H1 (cell line): ENCODE measurements around the gene CARD18. TPM values are rescaled to one million over a fixed set of nuclear protein-coding genes. Genes with fewer than 3 reads are reported as not detected.

Experiments used
- CTCF ChIA-PET: fragments of 300-600 bp; sonication (Branson Sonifier 250); formaldehyde crosslinking; loops from one replicate; lab custom pipeline; 2021; ENCODE audit not compliant: partially characterized antibody; lab: Charles Lee
- POLR2A ChIA-PET: fragments of 300-600 bp; sonication (Branson Sonifier 250); formaldehyde crosslinking; loops from one replicate; lab custom pipeline; 2021; ENCODE audit warnings: inconsistent platforms; ENCODE audit not compliant: partially characterized antibody; lab: Charles Lee
- DNase-seq, 2 experiments: peaks; one replicate each; pipeline versions ENCODE4 v3.0.0 to v3.0.0-alpha.2; 2010 to 2022; ENCODE audit warnings: low spot score in 2 of 2, low read depth in 1 of 2, mixed read lengths in 1 of 2
- FAIRE-seq: peaks from 2 replicates; lab custom pipeline; 2011; peaks lifted over from hg19 to GRCh38; lab: Jason Lieb, UNC
- H2AFZ ChIP-seq: 2 replicates; pipeline ENCODE4 v1.8.1; 2012; ENCODE audit warnings: low read length, inconsistent platforms
- H2AK5ac ChIP-seq: 2 replicates; pipeline ENCODE4 v1.6.1; 2013; ENCODE audit warnings: low read depth, low read length
- H2BK120ac ChIP-seq: replicated peaks from 2 replicates; pipeline ENCODE3; 2013; ENCODE audit warnings: low read depth, low read length, inconsistent platforms
- H2BK12ac ChIP-seq: 2 replicates; pipeline ENCODE4 v1.6.1; 2013; ENCODE audit warnings: low read depth, low read length
- H2BK15ac ChIP-seq: 2 replicates; pipeline ENCODE4 v1.6.1; 2013; ENCODE audit warnings: low read length
- H2BK20ac ChIP-seq: 2 replicates; pipeline ENCODE4 v1.6.1; 2013; ENCODE audit warnings: low read length
- H2BK5ac ChIP-seq: 2 replicates; pipeline ENCODE4 v1.6.1; 2013; ENCODE audit warnings: low read depth, low read length
- H3K14ac ChIP-seq: 2 replicates; pipeline ENCODE4 v1.6.1; 2013; ENCODE audit warnings: inconsistent platforms; ENCODE audit not compliant: insufficient read length
- H3K18ac ChIP-seq: 2 replicates; pipeline ENCODE4 v1.6.1; 2013; ENCODE audit warnings: low read length; ENCODE audit errors: extremely low read depth
- H3K23ac ChIP-seq: 2 replicates; pipeline ENCODE4 v1.6.1; 2013; ENCODE audit warnings: inconsistent platforms; ENCODE audit not compliant: insufficient read length
- H3K23me2 ChIP-seq: 2 replicates; pipeline ENCODE4 v1.6.1; 2013; ENCODE audit warnings: low read depth, low read length
- H3K27ac ChIP-seq: 2 replicates; pipeline ENCODE4 v1.6.1; 2011; ENCODE audit warnings: low read depth, low read length, inconsistent platforms
- H3K27me3 ChIP-seq, 4 experiments: replicated peaks in 1 of 4; 1 replicate in 1 of 4; 2 replicates in 3 of 4; pipeline versions ENCODE4 v1.6.1 to v1.8.1; 2011 to 2013; ENCODE audit warnings: low read length in 3 of 4, mild to moderate bottlenecking in 3 of 4, inconsistent platforms in 2 of 4, mixed read lengths in 2 of 4, moderate library complexity in 1 of 4; ENCODE audit not compliant: control insufficient read depth in 3 of 4, insufficient read depth in 3 of 4; ENCODE audit errors: extremely low read depth in 1 of 4
- H3K36me3 ChIP-seq, 4 experiments: 2 replicates each; pipeline versions ENCODE4 v1.6.1 to v1.8.1; 2011 to 2013; ENCODE audit warnings: mild to moderate bottlenecking in 4 of 4, low read length in 3 of 4, moderate library complexity in 2 of 4, control low read depth in 1 of 4, inconsistent platforms in 1 of 4; ENCODE audit not compliant: insufficient read depth in 4 of 4, control insufficient read depth in 2 of 4
- H3K4ac ChIP-seq: replicated peaks from 2 replicates; pipeline ENCODE3; 2013; ENCODE audit warnings: low read length, low read depth, mixed read lengths, inconsistent platforms; ENCODE audit not compliant: insufficient read length
- H3K4me1 ChIP-seq, 4 experiments: replicated peaks in 1 of 4; 1 replicate in 1 of 4; 2 replicates in 3 of 4; pipeline versions ENCODE4 v1.6.1 to v1.8.1; 2011 to 2013; ENCODE audit warnings: low read length in 3 of 4, inconsistent platforms in 2 of 4, mixed read lengths in 1 of 4; ENCODE audit not compliant: insufficient read depth in 4 of 4, control insufficient read depth in 3 of 4
- H3K4me2 ChIP-seq, 2 experiments: 2 replicates each; pipeline versions ENCODE4 v1.6.1 to v1.8.1; 2011 to 2013; ENCODE audit warnings: low read depth in 2 of 2, low read length in 2 of 2, control low read depth in 1 of 2, inconsistent platforms in 1 of 2, mild to moderate bottlenecking in 1 of 2; ENCODE audit not compliant: insufficient read depth in 1 of 2
- H3K4me3 ChIP-seq, 4 experiments: fragments of 200-600, 300-600 bp in 1 of 4; sonication (generic), shearing (Covaris generic), sonication (Bioruptor Twin) in 1 of 4; 2 replicates each; pipeline versions ENCODE4 v1.5.1 to v1.8.1; 2011 to 2016; ENCODE audit warnings: low read length in 4 of 4, low read depth in 3 of 4, control low read depth in 2 of 4, inconsistent platforms in 2 of 4, mild to moderate bottlenecking in 2 of 4, mixed read lengths in 1 of 4, moderate library complexity in 1 of 4; ENCODE audit not compliant: insufficient read depth in 2 of 4; ENCODE audit errors: extremely low read depth in 1 of 4
- H3K56ac ChIP-seq: replicated peaks from 2 replicates; pipeline ENCODE3; 2013; ENCODE audit warnings: low read depth, mild to moderate bottlenecking, mixed read lengths, low read length, inconsistent platforms; ENCODE audit not compliant: insufficient read length
- H3K79me1 ChIP-seq: 2 replicates; pipeline ENCODE4 v1.6.1; 2013; ENCODE audit warnings: low read depth, low read length, control low read depth
- H3K79me2 ChIP-seq, 2 experiments: 2 replicates each; pipeline versions ENCODE4 v1.6.1 to v1.8.1; 2012 to 2013; ENCODE audit warnings: low read length in 2 of 2, mild to moderate bottlenecking in 2 of 2, inconsistent platforms in 1 of 2; ENCODE audit not compliant: insufficient read depth in 2 of 2, control insufficient read depth in 1 of 2
- H3K9ac ChIP-seq, 4 experiments: replicated peaks in 1 of 4; 1 replicate in 1 of 4; 2 replicates in 3 of 4; pipeline versions ENCODE4 v1.6.1 to v1.8.1; 2011 to 2013; ENCODE audit warnings: low read depth in 3 of 4, low read length in 3 of 4, control low read depth in 2 of 4, mild to moderate bottlenecking in 2 of 4, moderate library complexity in 2 of 4, inconsistent platforms in 1 of 4; ENCODE audit errors: extremely low read depth in 1 of 4
- H3K9me3 ChIP-seq, 2 experiments: 2 replicates each; pipeline versions ENCODE4 v1.6.1 to v1.8.1; 2012 to 2013; ENCODE audit warnings: mild to moderate bottlenecking in 2 of 2, moderate library complexity in 2 of 2, control low read depth in 1 of 2, inconsistent platforms in 1 of 2, low read depth in 1 of 2, low read length in 1 of 2, mixed read lengths in 1 of 2; ENCODE audit not compliant: insufficient read depth in 2 of 2
- H4K20me1 ChIP-seq, 2 experiments: replicated peaks in 1 of 2; 2 replicates each; pipeline versions ENCODE3 to v1.8.1; 2011 to 2013; ENCODE audit warnings: inconsistent platforms in 2 of 2, low read length in 2 of 2, mild to moderate bottlenecking in 1 of 2; ENCODE audit not compliant: insufficient read depth in 2 of 2, control insufficient read depth in 1 of 2
- H4K5ac ChIP-seq: 2 replicates; pipeline ENCODE4 v1.6.1; 2013; ENCODE audit warnings: low read length, low read depth, mixed read lengths, inconsistent platforms; ENCODE audit not compliant: insufficient read length
- H4K8ac ChIP-seq: 2 replicates; pipeline ENCODE4 v1.8.0; 2013; ENCODE audit warnings: mild to moderate bottlenecking, moderate library complexity, low read length, inconsistent platforms; ENCODE audit not compliant: insufficient read depth; ENCODE audit errors: extremely low read depth
- H4K91ac ChIP-seq: replicated peaks from 2 replicates; pipeline ENCODE3; 2013; ENCODE audit warnings: low read length, mixed read lengths, inconsistent platforms; ENCODE audit not compliant: insufficient read length
- CHD2 ChIP-seq: IDR thresholded peaks from 2 replicates; pipeline ENCODE4 v1.6.1; 2012; ENCODE audit warnings: low read length, improper control_type of control experiment
- TAF1 ChIP-seq: IDR thresholded peaks from 2 replicates; pipeline ENCODE4 v1.6.1; 2011; ENCODE audit warnings: mild to moderate bottlenecking, low read depth, low read length
- WGBS, 2 experiments: shearing (Covaris generic) in 1 of 2; methylation state at CpG; one replicate each; pipeline versions ENCODE4 v1.1.6 to v1.1.7; 2013 to 2015; ENCODE audit warnings: low lambda C conversion rate in 2 of 2, mixed read lengths in 2 of 2, inconsistent platforms in 1 of 2, low coverage in 1 of 2, missing lambda C conversion rate in 1 of 2; ENCODE audit not compliant: insufficient replicate concordance in 2 of 2, insufficient coverage in 1 of 2, insufficient read length in 1 of 2; ENCODE audit errors: extremely low coverage in 1 of 2, missing lambda C conversion rate in 1 of 2; 5-methylcytosine and 5-hydroxymethylcytosine counted together
- polyA plus RNA-seq, 7 experiments: library from polyadenylated mRNA; depleted of rRNA in 3 of 7; stranded (reverse) in 5 of 7; unstranded in 2 of 7; fragments of >200 nt in 5 of 7; fragments of 200-250 nt in 2 of 7; gene quantifications; 1 replicate in 5 of 7; 2 replicates in 1 of 7; 4 replicates in 1 of 7; pipeline versions ENCODE4 v1.2.1 to v1.2.3, GENCODE V29; 2011 to 2013; ENCODE audit warnings: missing spikeins in 2 of 7, mixed read lengths in 2 of 7
- total RNA-seq: library from RNA; stranded (reverse); fragmentation: NEBNext Ultra II Directional; extraction: Animal tissue kit (Norgen Biotek cat#: 25700); gene quantifications from 2 replicates; pipeline ENCODE4 v1.2.1, GENCODE V29; 2021

CARD18 gene
- total and polyA plus RNA-seq, 2 of the 8 experiments (the other 6 are each of a cell fraction or from before 2014, with no cell fraction given): not detected

- H3K4me2 ChIP-seq: no peak overlapping the region
- no peak overlapping the region for H3K14ac ChIP-seq
- no peaks in the 10 kb centered on the region for H3K79me2 ChIP-seq
- H3K9ac ChIP-seq: no peak overlapping the region
- DNase-seq (no peak), FAIRE-seq (no peak)
- H3K9me3 ChIP-seq: no peaks in the 10 kb centered on the region
- TF ChIP-seq TAF1 (no peak), CHD2 (no peak)
- no peak overlapping the region for H4K91ac ChIP-seq
- no peak overlapping the region for H4K8ac ChIP-seq
- H3K23me2 ChIP-seq: peaks cover 2% of the 10 kb centered on the region; the same call in 1 of the 2 replicates
- no peak overlapping the region for H2AK5ac ChIP-seq
- H2AFZ ChIP-seq: no peak overlapping the region
- no peaks in the 10 kb centered on the region for H3K27me3 ChIP-seq
- no peak overlapping the region for H3K56ac ChIP-seq
- no peak overlapping the region for H2BK5ac ChIP-seq
- no peaks in the 10 kb centered on the region for H3K4me1 ChIP-seq
- no peak overlapping the region for H2BK12ac ChIP-seq
- no peak overlapping the region for H2BK20ac ChIP-seq
- no peak overlapping the region for H3K27ac ChIP-seq
- no peak overlapping the region for H3K4ac ChIP-seq
- 91% methylated on average over 1 of the region's 1 CpG; no CpG with 5 or more reads in 1 of the 2 experiments for WGBS, 2 experiments
- no peaks in the 10 kb centered on the region for H4K20me1 ChIP-seq
- no peak overlapping the region for H2BK15ac ChIP-seq
- H2BK120ac ChIP-seq: no peak overlapping the region
- no peaks in the 10 kb centered on the region for H3K79me1 ChIP-seq
- CTCF ChIA-PET: no interaction called here
- no peaks in the 10 kb centered on the region for H3K36me3 ChIP-seq
- POLR2A ChIA-PET: no interaction called here
- H3K23ac ChIP-seq: no peak overlapping the region
- H4K5ac ChIP-seq: no peak overlapping the region
- H3K18ac ChIP-seq: no peak overlapping the region
- H3K4me3 ChIP-seq: no peak overlapping the region
Observed at GRCh38 chr11:105181521-105181920, 42.0 kb upstream of the CARD18 start.
